SKM-1 treated with dmso at 0.1 percent for 144 hours (cell line): Measurements from ENCODE around the gene FCAR.
"Not testable (repeated sequence)": the region's sequence is repeated elsewhere in the genome, so short reads cannot be mapped to it uniquely, and the experiment has no call there.

Source experiments
- DNase-seq: peaks from one replicate; lab custom pipeline; 2025; ENCODE audit not compliant: unreplicated experiment; lab: John Stamatoyannopoulos, UW

The FCAR gene

GRCh38 chr19:54893406-54893805 lies 19.4 kb downstream of the FCAR start:
- DNase-seq, result no peak

- DNase-seq, result not testable (repeated sequence)
Measured at GRCh38 chr19:54894106-54894505, 20.1 kb downstream of the FCAR start.

- DNase-seq, result no peak
Measured at GRCh38 chr19:54896036-54896435, 22.0 kb downstream of the FCAR start.

GRCh38 chr19:54898685-54899084 lies 24.6 kb downstream of the FCAR start:
- not testable (repeated sequence) for DNase-seq

- DNase-seq, result not testable (repeated sequence)
Measured at GRCh38 chr19:54899646-54900045, 25.6 kb downstream of the FCAR start.

GRCh38 chr19:54901153-54901552 lies 27.1 kb downstream of the FCAR start:
- peak; percentile 4 for DNase-seq

- no peak for DNase-seq
Measured at GRCh38 chr19:54902061-54902460, 28.0 kb downstream of the FCAR start.

GRCh38 chr19:54903303-54903702 lies 29.3 kb downstream of the FCAR start:
- DNase-seq, result no peak

- DNase-seq, result not testable (repeated sequence)
Measured at GRCh38 chr19:54904261-54904660, 30.2 kb downstream of the FCAR start.

- no peak for DNase-seq
Measured at GRCh38 chr19:54905421-54905802, 31.4 kb downstream of the FCAR start.

- DNase-seq, result no peak
Measured at GRCh38 chr19:54905803-54906511, 31.9 kb downstream of the FCAR start, which contains the start of gene NCR1. TSS of gene NCR1 (plus strand) at chr19:54906148. CDS start at chr19:54906188, 40 bp downstream.

GRCh38 chr19:54906819-54907218 lies 32.8 kb downstream of the FCAR start:
- no peak for DNase-seq

GRCh38 chr19:54907899-54908298 lies 33.9 kb downstream of the FCAR start:
- not testable (repeated sequence) for DNase-seq

GRCh38 chr19:54916822-54917221 lies 42.8 kb downstream of the FCAR start:
- no peak for DNase-seq

- no peak for DNase-seq
Measured at GRCh38 chr19:54918499-54918898, 44.5 kb downstream of the FCAR start.

- not testable (repeated sequence) for DNase-seq
Measured at GRCh38 chr19:54919646-54920563, 45.9 kb downstream of the FCAR start.

- DNase-seq, result no peak
Measured at GRCh38 chr19:54921082-54921481, 47.0 kb downstream of the FCAR start.

- DNase-seq, result no peak
Measured at GRCh38 chr19:54923276-54923675, 49.2 kb downstream of the FCAR start.

GRCh38 chr19:54928299-54928698 lies 54.3 kb downstream of the FCAR start:
- DNase-seq, result no peak

GRCh38 chr19:54937926-54938325 lies 63.9 kb downstream of the FCAR start:
- no peak for DNase-seq

- no peak for DNase-seq
Measured at GRCh38 chr19:54938906-54939305, 64.9 kb downstream of the FCAR start.

GRCh38 chr19:54939538-54939937 lies 65.5 kb downstream of the FCAR start:
- not testable (repeated sequence) for DNase-seq
